Iris pigment epithelial cell (primary cell): ENCODE results near the gene AKAP7.
A peak's percentile ranks its signal among the peaks of the same experiment; 100 is the strongest.
"Not testable (repeated sequence)": the region's sequence is repeated elsewhere in the genome, so short reads cannot be mapped to it uniquely, and the experiment has no call there.

Experiments used
- DNase-seq: peaks from one replicate; pipeline ENCODE4 v3.0.0-alpha.2; 2011; ENCODE audit warnings: low read depth

AKAP7 gene

GRCh38 chr6:131135244-131136020, at the start of gene AKAP7:
TSS of gene AKAP7 (plus strand) at chr6:131135467. CDS start at chr6:131135764, 297 bp downstream.
- DNase-seq: peak; percentile 53

GRCh38 chr6:131090339-131090738, 44.9 kb upstream of the AKAP7 start:
- DNase-seq: not testable (repeated sequence)

DNA sequence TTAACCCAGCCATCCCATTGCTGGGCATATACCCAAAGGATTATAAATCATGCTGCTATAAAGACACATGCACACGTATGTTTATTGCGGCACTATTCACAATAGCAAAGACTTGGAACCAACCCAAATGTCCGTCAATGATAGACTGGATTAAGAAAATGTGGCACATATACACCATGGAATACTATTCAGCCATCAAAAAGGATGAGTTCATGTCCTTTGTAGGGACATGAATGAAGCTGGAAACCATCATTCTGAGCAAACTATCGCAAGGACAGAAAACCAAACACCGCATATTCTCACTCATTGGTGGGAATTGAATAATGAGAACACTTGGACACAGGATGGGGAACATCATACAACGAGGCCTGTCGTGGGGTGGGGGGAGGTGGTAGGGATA, 43.3 kb upstream of the AKAP7 start:
- not testable (repeated sequence) for DNase-seq

DNA sequence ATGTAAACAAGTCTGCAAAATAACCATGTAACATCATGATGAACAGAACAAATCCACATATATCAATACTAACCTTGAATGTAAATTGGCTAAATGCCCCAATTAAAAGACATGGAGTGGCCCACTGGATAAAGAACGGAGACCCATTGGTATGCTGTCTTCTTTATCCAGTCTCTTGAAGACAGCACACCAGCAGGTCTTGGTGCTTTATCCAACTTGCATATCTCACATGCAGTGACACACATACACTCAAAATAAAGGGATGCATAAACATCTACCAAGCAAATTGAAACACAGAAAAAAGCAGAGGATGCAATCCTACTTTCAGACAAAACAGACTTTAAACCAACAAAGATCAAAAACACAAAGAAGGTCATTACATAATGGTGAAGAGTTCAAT, 41.9 kb upstream of the AKAP7 start:
- no peak for DNase-seq

DNA sequence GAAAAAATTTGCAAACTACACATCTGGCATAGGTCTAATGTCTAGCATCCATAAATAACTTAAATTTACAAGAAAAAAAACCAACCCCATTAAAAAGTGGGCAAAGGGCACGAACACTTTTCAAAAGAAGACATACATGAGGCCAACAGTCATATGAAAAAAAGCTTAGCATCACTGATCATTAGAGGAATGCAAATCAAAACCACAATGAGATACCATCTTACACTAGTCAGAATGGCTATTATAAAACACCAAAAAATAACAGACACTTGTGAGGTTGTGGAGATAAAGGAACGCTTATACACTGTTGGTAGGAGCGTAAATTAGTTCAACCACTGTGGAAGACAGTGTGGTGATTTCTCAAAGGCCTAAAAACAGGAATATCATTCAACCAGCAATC, 38.5 kb upstream of the AKAP7 start:
- DNase-seq: peak; percentile 26

DNA sequence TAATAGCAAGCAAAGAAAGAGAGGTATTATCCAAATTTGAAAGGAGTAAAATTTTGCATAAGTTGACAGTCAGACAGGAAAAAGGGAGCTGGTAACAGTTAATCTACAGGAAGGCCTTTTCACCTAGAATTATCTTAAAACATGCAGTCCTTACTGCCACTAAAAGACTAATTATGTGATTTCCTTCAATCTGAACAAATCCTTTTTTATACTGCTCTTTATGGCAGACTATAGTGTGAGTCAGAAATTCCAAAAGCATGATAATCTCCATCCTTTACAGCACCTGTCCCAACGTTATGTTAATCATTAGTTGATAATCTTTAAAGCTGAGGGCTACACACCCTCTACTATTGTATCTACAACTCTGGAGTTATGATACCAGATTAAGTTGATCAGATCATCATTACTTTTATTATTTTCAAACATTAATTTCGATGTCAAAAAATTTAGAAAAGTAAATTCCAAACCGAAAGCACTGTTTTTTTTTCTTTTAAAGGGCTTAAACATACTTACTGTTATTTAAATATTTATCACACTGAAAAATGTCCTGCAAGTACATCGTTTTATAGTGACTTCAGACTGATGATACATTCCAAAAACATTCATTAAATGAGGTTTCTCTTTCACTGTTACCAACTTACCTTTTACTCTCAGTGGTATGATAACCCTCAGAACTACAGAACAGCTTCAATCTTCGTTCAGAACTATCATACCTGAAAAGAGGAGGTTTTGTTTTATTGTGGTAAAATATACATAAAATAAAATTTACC, 33.2 kb upstream of the AKAP7 start:
- peak; percentile 66 for DNase-seq

DNA sequence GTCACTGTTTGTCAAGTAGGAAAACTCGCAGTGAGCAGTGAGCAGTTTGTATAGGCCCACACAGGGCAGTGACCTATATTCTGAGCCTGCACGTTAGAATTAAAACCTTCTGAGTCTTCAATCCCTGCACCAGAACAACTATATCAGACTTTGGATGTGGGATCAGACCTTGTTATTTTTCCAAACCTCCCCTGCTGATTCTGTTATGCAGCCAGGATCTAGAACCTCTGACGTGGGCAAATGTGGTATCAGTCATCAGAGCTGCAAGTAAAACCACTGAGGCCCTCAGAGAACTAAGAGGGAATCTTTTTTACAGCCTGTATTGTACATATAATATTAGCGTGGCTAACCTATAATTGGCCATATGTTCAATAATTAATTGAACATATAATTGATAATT, 32.0 kb upstream of the AKAP7 start:
- peak; percentile 58 for DNase-seq

GRCh38 chr6:131103901-131104300, 31.4 kb upstream of the AKAP7 start:
- DNase-seq: no peak

GRCh38 chr6:131107151-131107550, 28.1 kb upstream of the AKAP7 start:
- DNase-seq: peak; percentile 90

GRCh38 chr6:131112249-131112648, 23.0 kb upstream of the AKAP7 start:
- no peak for DNase-seq

GRCh38 chr6:131115651-131116050, 19.6 kb upstream of the AKAP7 start:
- no peak for DNase-seq

GRCh38 chr6:131116321-131116720, 18.9 kb upstream of the AKAP7 start:
- DNase-seq: no peak

DNA sequence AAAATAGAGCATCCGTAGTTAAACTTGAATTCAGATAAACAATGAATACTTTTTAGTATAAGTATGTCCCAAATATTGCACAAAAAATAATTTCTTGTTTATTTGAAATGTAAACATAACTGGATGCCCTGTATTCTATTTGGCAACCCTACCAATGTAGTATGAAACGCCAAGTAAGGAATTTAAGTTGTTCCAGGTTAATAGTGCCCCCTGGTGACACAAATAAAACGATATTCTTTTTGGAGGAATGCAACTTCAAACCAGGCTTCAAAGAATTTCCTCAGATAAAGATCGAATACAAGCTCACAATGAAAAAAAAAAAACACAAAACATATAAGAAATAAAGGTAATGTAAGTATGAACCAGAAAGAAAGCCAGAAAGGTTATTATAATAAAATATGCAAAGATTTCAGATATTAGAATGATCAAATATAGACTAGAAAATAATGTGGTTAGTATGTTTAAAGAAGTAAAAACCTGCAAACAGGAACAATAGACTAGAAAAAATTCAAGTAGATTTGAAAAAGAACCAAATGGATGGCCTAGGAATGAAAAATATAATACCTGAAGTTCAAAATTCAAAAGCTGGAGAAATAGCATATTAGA, 18.4 kb upstream of the AKAP7 start:
- peak; percentile 67 for DNase-seq

- no peak for DNase-seq
Observed at GRCh38 chr6:131117878-131118277, 17.4 kb upstream of the AKAP7 start.

- DNase-seq: peak; percentile 40
Observed at GRCh38 chr6:131122007-131122406, 13.3 kb upstream of the AKAP7 start.

- no peak for DNase-seq
Observed at GRCh38 chr6:131122516-131122915, 12.8 kb upstream of the AKAP7 start.

DNA sequence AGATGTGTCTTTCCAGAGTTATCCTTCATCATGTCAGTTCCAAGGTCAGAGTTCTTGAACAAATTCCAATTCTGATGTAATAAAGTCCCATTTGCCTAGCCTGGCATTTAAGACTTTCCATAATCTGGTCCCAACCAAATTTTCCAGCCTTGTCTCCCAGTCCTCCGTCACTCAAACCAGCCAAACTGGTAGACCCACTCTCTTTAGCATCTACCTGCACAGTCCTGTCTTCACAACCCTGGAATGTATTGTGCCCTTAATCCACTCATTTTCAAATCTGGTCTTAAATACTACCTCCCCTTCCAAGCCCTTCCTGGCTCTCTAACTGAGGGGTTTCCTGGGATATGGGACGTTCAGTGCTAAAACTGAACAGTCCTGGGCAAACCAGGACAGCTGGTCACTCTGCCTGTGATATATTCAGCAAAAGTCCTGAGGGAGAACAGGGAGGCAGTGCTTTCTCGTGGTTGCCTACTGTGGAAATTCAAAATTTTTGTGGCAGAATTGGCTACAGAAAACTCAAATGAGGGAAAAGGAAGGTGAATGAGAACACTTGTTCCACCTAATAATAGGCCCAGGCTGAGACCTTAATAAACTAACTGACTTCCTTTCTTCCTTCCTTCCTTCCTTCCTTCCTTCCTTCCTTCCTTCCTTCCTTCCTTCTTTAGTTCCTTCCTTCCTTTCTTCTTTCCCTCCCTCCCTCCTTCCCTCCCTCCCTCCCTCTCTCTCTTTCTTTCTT, 10.8 kb upstream of the AKAP7 start:
- DNase-seq: no peak

- peak; percentile 30 for DNase-seq
Observed at GRCh38 chr6:131125431-131125830, 9.8 kb upstream of the AKAP7 start.

- DNase-seq: peak; percentile 43
Observed at GRCh38 chr6:131129689-131130553, 5.3 kb upstream of the AKAP7 start.

GRCh38 chr6:131130554-131130940, 4.7 kb upstream of the AKAP7 start:
- no peak for DNase-seq

- DNase-seq: no peak
Observed at GRCh38 chr6:131132360-131132759, 2.9 kb upstream of the AKAP7 start.
